HepG2 (cell line): ENCODE measurements around the gene SDCCAG8. TPM values are rescaled to one million over a fixed set of nuclear protein-coding genes. Genes with fewer than 3 reads are reported as not detected.

Experiments
- ATAC-seq: fragments of 200-7000 bp; cut with Tn5 transposase; 3 replicates; pipeline ENCODE4 v1.9.1; 2020; ENCODE audit warnings: mild to moderate bottlenecking, moderate library complexity
- BruUV-seq: library from RNA; stranded (reverse); fragments of 400-500 nt; replicated peaks from 2 replicates; lab custom pipeline; 2021; lab: Mats Ljungman, UMichigan
- CTCF ChIA-PET: fragments of 300-600 bp; formaldehyde crosslinking; extraction: SDS; loops from one replicate; lab custom pipeline; 2021; ENCODE audit warnings: low total read pairs, inconsistent platforms, low intra/inter-chr PET ratio; lab: Yijun Ruan, JAX
- POLR2A ChIA-PET: fragments of 350-600 bp; sonication (Branson Sonifier 250); formaldehyde crosslinking; loops from one replicate; lab custom pipeline; 2020; ENCODE audit warnings: antibody characterized with exemption, inconsistent platforms; lab: Yijun Ruan, JAX
- DNase-seq: peaks from one replicate; pipeline ENCODE4 v3.0.0-alpha.2; 2015; ENCODE audit warnings: low spot score
- FAIRE-seq: peaks from 3 replicates; lab custom pipeline; 2011; peaks lifted over from hg19 to GRCh38; lab: Jason Lieb, UNC
- H2AFZ ChIP-seq: one replicate; pipeline ENCODE4 v1.6.1; 2011; ENCODE audit warnings: low read length, inconsistent platforms
- H3K27ac ChIP-seq: fragments of 300-600 bp; 3 replicates; pipeline ENCODE4 v1.8.0; 2011; ENCODE audit warnings: mixed run types, mild to moderate bottlenecking, mixed read lengths, low read length, inconsistent platforms; ENCODE audit not compliant: insufficient read depth; ENCODE audit errors: extremely low read length
- H3K27me3 ChIP-seq, 2 experiments: fragments of 200-600 bp in 1 of 2; 2 replicates in 1 of 2; 3 replicates in 1 of 2; pipeline versions ENCODE4 v1.6.0 to v1.8.0; 2011; ENCODE audit warnings: low read length in 2 of 2, mild to moderate bottlenecking in 2 of 2, moderate library complexity in 2 of 2, inconsistent platforms in 1 of 2; ENCODE audit not compliant: insufficient read depth in 2 of 2, control insufficient read depth in 1 of 2
- H3K36me3 ChIP-seq, 2 experiments: fragments of 200-600 bp in 1 of 2; replicated peaks in 1 of 2; 2 replicates in 1 of 2; 3 replicates in 1 of 2; pipeline versions ENCODE4 v1.5.1 to v1.8.0; 2011; ENCODE audit warnings: low read length in 2 of 2, inconsistent platforms in 1 of 2; ENCODE audit not compliant: insufficient read depth in 2 of 2, control insufficient read depth in 1 of 2
- H3K4me1 ChIP-seq: 2 replicates; pipeline ENCODE4 v1.5.1; 2012; ENCODE audit warnings: low read length, inconsistent platforms; ENCODE audit not compliant: insufficient read depth
- H3K4me2 ChIP-seq: 2 replicates; pipeline ENCODE4 v1.6.0; 2011; ENCODE audit warnings: low read depth, low read length, inconsistent platforms
- H3K4me3 ChIP-seq, 3 experiments: fragments of 200-600 bp in 1 of 3; sonication (generic), shearing (Covaris generic) in 1 of 3; replicated peaks in 1 of 3; 2 replicates each; pipeline ENCODE4 v1.5.1; 2011 to 2016; ENCODE audit warnings: low read length in 3 of 3, inconsistent platforms in 2 of 3, low read depth in 2 of 3, mild to moderate bottlenecking in 2 of 3, control low read depth in 1 of 3, mixed read lengths in 1 of 3; ENCODE audit not compliant: insufficient read depth in 1 of 3
- H3K79me2 ChIP-seq: one replicate; pipeline ENCODE4 v1.6.1; 2011; ENCODE audit warnings: low read length, inconsistent platforms; ENCODE audit not compliant: insufficient read depth
- H3K9ac ChIP-seq: 2 replicates; pipeline ENCODE4 v1.6.0; 2011; ENCODE audit warnings: mild to moderate bottlenecking, low read depth, low read length, inconsistent platforms; ENCODE audit not compliant: insufficient read depth
- H3K9me3 ChIP-seq: 2 replicates; pipeline ENCODE4 v1.5.1; 2012; ENCODE audit warnings: mild to moderate bottlenecking, low read length
- H4K20me1 ChIP-seq: 2 replicates; pipeline ENCODE4 v1.6.0; 2011; ENCODE audit warnings: inconsistent platforms, mild to moderate bottlenecking, low read length, moderate library complexity; ENCODE audit not compliant: insufficient read depth
- ARNT2 ChIP-seq: sonication (generic); formaldehyde crosslinking; IDR thresholded peaks from 2 replicates; pipeline ENCODE4 v1.8.0; 2022; ENCODE audit warnings: mild to moderate bottlenecking, low read depth, missing genetic modification reagents, moderate library complexity
- ATF7-NPFF ChIP-seq: sonication (generic); formaldehyde crosslinking; IDR thresholded peaks from 2 replicates; pipeline ENCODE4 v1.8.1; 2023; ENCODE audit warnings: mild to moderate bottlenecking, low read depth, missing genetic modification reagents, moderate library complexity
- EZH2 ChIP-seq: conservative IDR thresholded peaks from 2 replicates; pipeline ENCODE4 v1.6.1; 2012; ENCODE audit warnings: mild to moderate bottlenecking, low read depth, low read length, moderate library complexity
- PCBP1 ChIP-seq: fragments of 200-400 bp; formaldehyde crosslinking; IDR thresholded peaks from 2 replicates; pipeline ENCODE4 v1.6.1; 2017; ENCODE audit warnings: mild to moderate bottlenecking, low read depth, low read length, borderline replicate concordance
- STAT5B ChIP-seq: sonication (generic); formaldehyde crosslinking; IDR thresholded peaks from 2 replicates; pipeline ENCODE4 v1.4.0; 2020; ENCODE audit warnings: missing genetic modification reagents
- SUZ12 ChIP-seq: fragments of 150-350 bp; IDR thresholded peaks from 2 replicates; pipeline ENCODE4 v1.6.1; 2014; ENCODE audit warnings: low read depth, low read length
- ZBTB20 ChIP-seq: sonication (generic); formaldehyde crosslinking; IDR thresholded peaks from 2 replicates; pipeline ENCODE4 v1.8.1; 2023; ENCODE audit warnings: missing genetic modification reagents, low read depth, mild to moderate bottlenecking, borderline replicate concordance
- ZBTB7B ChIP-seq: sonication (generic); formaldehyde crosslinking; IDR thresholded peaks from 2 replicates; pipeline ENCODE4 v1.4.0; 2020; ENCODE audit warnings: missing genetic modification reagents
- ZFX ChIP-seq: sonication (generic); formaldehyde crosslinking; IDR thresholded peaks from 2 replicates; pipeline ENCODE4 v1.4.0; 2020; ENCODE audit warnings: mild to moderate bottlenecking, low read depth, missing genetic modification reagents, moderate library complexity
- ZKSCAN5 ChIP-seq: sonication (generic); formaldehyde crosslinking; IDR thresholded peaks from 2 replicates; pipeline ENCODE4 v1.5.1; 2020; ENCODE audit warnings: mild to moderate bottlenecking, missing genetic modification reagents
- ZNF432 ChIP-seq: sonication (generic); formaldehyde crosslinking; IDR thresholded peaks from 2 replicates; pipeline ENCODE4 v1.5.0; 2020; ENCODE audit warnings: missing genetic modification reagents, mild to moderate bottlenecking, borderline replicate concordance
- ZNF569 ChIP-seq: sonication (generic); formaldehyde crosslinking; IDR thresholded peaks from 2 replicates; pipeline ENCODE4 v1.5.0; 2020; ENCODE audit warnings: mild to moderate bottlenecking, missing genetic modification reagents, moderate library complexity, borderline replicate concordance
- ZNF724P ChIP-seq: sonication (generic); formaldehyde crosslinking; IDR thresholded peaks from 2 replicates; pipeline ENCODE4 v1.8.0; 2022; ENCODE audit warnings: missing genetic modification reagents, borderline replicate concordance
- ZNF816 ChIP-seq: sonication (generic); formaldehyde crosslinking; IDR thresholded peaks from 2 replicates; pipeline ENCODE4 v1.8.0; 2022; ENCODE audit warnings: missing genetic modification reagents, mild to moderate bottlenecking, borderline replicate concordance
- WGBS: methylation state at CpG from one replicate; pipeline ENCODE4 v1.1.6; 2017; ENCODE audit warnings: low lambda C conversion rate; 5-methylcytosine and 5-hydroxymethylcytosine counted together
- in situ Hi-C: cut with HindIII; loops from 2 replicates; pipeline ENCODE4 v1.10.0; 2017; ENCODE audit warnings: low pct_unique_long_range_greater_than_20kb; ENCODE audit not compliant: extremely low pct_ligation_motif_present
- intact Hi-C: fragments of 100-400 bp; cut with micrococcal nuclease; formaldehyde crosslinking; loops from one replicate; pipeline ENCODE4 v1.10.0; 2022; ENCODE audit not compliant: unreplicated experiment
- polyA plus RNA-seq, 8 experiments: library from polyadenylated mRNA; depleted of rRNA in 3 of 8; stranded (reverse) in 7 of 8; unstranded in 1 of 8; fragments of >200 nt; fragmentation: Illumina TruSeq in 4 of 8; extraction: Trizol in 4 of 8; gene quantifications; 2 replicates each; pipeline versions ENCODE4 v1.2.1 to v1.2.3, GENCODE V29; 2011 to 2016; ENCODE audit warnings: low read depth in 4 of 8, missing spikeins in 1 of 8, mixed read lengths in 1 of 8; ENCODE audit not compliant: insufficient read depth in 1 of 8
- total RNA-seq, 5 experiments: library from RNA; depleted of rRNA; stranded (reverse); fragments of >200 nt; fragmentation: Illumina TruSeq; extraction: Trizol; gene quantifications; 2 replicates each; pipeline ENCODE4 v1.2.3, GENCODE V29; 2016; ENCODE audit warnings: low read depth in 1 of 5
- TF ChIP-seq, protein P1 (sequence below): sonication (generic); formaldehyde crosslinking; IDR thresholded peaks from 2 replicates; pipeline ENCODE4 v1.5.1; 2020; ENCODE audit warnings: missing genetic modification reagents, mild to moderate bottlenecking, borderline replicate concordance
- TF ChIP-seq, protein P2 (sequence below): IDR thresholded peaks from 2 replicates; pipeline ENCODE4 v1.6.1; 2012; ENCODE audit warnings: inconsistent platforms
- TF ChIP-seq, protein P3 (sequence below): sonication (generic); formaldehyde crosslinking; conservative IDR thresholded peaks from 2 replicates; pipeline ENCODE4 v1.4.0; 2020; ENCODE audit warnings: missing genetic modification reagents
- TF ChIP-seq, protein P4 (sequence below): sonication (generic); formaldehyde crosslinking; IDR thresholded peaks from 2 replicates; pipeline ENCODE4 v1.8.1; 2023; ENCODE audit warnings: mild to moderate bottlenecking, missing genetic modification reagents, borderline replicate concordance
- TF ChIP-seq, protein P5 (sequence below): sonication (generic); formaldehyde crosslinking; IDR thresholded peaks from 2 replicates; pipeline ENCODE4 v1.4.0; 2020; ENCODE audit warnings: missing genetic modification reagents

The SDCCAG8 gene
- total and polyA plus RNA-seq, 2 of the 13 experiments (the other 11 are each of a cell fraction or from before 2014, with no cell fraction given), result 9.5 to 13.4 TPM

DNA sequence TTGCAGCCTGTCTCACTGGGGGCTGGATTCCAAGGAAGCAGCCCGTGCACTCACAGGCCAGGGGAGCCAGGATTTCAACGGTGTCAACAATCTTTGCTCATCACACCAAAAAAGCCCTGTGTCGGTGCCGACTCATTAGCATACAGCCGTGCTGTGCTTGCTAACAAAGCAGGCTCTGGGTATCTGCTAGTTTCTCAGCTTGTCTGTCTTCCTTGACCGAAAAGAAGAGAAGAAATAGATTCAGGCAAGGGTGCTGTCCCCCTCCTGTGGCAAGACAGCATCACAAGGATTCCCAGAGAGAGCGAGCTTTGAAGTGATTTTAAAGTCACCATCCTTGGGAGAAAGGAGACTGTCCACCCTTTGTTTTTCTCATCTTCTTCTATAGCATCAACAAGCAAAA lies 214.7 kb downstream of the SDCCAG8 start:
- H3K27me3 ChIP-seq, result no peaks in the 10 kb centered on the region; a peak in 1 of 5 replicates
- no peaks in the 10 kb centered on the region for H3K9me3 ChIP-seq
- in situ Hi-C loops (no loop called here), intact Hi-C loops (no loop called here)
- DNase-seq (no peak), ATAC-seq (no peak), FAIRE-seq (no peak)
- no peak overlapping the region for H3K27ac ChIP-seq
- H3K36me3 ChIP-seq, result no peaks in the 10 kb centered on the region
- ChIA-PET CTCF (no interaction called here), POLR2A (no interaction called here)
- no peaks in the 10 kb centered on the region for H4K20me1 ChIP-seq
- 95% methylated on average over 7 of the region's 7 CpGs for WGBS
- no peaks in the 10 kb centered on the region for H3K79me2 ChIP-seq
- no peak overlapping the region for H3K4me2 ChIP-seq
- no peak overlapping the region for H3K4me3 ChIP-seq
- BruUV-seq, result no TSS peak
- no peak overlapping the region for H3K9ac ChIP-seq
- H3K4me1 ChIP-seq, result no peaks in the 10 kb centered on the region
- H2AFZ ChIP-seq, result no peak overlapping the region
- no peak for TF ChIP-seq ARNT2 (CRISPR knock-in tag)
- no peak for TF ChIP-seq ZFX
- no peak for TF ChIP-seq STAT5B
- TF ChIP-seq ZNF816, result no peak
- TF ChIP-seq ZBTB7B (CRISPR knock-in tag), result no peak
- no peak for TF ChIP-seq ZNF724P (CRISPR knock-in tag)
- no peak for TF ChIP-seq SUZ12
- TF ChIP-seq, protein P1, sequence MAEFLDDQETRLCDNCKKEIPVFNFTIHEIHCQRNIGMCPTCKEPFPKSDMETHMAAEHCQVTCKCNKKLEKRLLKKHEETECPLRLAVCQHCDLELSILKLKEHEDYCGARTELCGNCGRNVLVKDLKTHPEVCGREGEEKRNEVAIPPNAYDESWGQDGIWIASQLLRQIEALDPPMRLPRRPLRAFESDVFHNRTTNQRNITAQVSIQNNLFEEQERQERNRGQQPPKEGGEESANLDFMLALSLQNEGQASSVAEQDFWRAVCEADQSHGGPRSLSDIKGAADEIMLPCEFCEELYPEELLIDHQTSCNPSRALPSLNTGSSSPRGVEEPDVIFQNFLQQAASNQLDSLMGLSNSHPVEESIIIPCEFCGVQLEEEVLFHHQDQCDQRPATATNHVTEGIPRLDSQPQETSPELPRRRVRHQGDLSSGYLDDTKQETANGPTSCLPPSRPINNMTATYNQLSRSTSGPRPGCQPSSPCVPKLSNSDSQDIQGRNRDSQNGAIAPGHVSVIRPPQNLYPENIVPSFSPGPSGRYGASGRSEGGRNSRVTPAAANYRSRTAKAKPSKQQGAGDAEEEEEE, result no peak
- TF ChIP-seq, protein P2, sequence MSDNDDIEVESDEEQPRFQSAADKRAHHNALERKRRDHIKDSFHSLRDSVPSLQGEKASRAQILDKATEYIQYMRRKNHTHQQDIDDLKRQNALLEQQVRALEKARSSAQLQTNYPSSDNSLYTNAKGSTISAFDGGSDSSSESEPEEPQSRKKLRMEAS, result no peak
- TF ChIP-seq ATF7-NPFF (CRISPR knock-in tag), result no peak
- no peak for TF ChIP-seq ZNF569
- TF ChIP-seq, protein P3, sequence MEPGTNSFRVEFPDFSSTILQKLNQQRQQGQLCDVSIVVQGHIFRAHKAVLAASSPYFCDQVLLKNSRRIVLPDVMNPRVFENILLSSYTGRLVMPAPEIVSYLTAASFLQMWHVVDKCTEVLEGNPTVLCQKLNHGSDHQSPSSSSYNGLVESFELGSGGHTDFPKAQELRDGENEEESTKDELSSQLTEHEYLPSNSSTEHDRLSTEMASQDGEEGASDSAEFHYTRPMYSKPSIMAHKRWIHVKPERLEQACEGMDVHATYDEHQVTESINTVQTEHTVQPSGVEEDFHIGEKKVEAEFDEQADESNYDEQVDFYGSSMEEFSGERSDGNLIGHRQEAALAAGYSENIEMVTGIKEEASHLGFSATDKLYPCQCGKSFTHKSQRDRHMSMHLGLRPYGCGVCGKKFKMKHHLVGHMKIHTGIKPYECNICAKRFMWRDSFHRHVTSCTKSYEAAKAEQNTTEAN (CRISPR knock-in tag), result no peak
- TF ChIP-seq, protein P4, sequence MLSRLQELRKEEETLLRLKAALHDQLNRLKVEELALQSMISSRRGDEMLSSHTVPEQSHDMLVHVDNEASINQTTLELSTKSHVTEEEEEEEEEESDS (CRISPR knock-in tag), result no peak
- TF ChIP-seq, protein P5, sequence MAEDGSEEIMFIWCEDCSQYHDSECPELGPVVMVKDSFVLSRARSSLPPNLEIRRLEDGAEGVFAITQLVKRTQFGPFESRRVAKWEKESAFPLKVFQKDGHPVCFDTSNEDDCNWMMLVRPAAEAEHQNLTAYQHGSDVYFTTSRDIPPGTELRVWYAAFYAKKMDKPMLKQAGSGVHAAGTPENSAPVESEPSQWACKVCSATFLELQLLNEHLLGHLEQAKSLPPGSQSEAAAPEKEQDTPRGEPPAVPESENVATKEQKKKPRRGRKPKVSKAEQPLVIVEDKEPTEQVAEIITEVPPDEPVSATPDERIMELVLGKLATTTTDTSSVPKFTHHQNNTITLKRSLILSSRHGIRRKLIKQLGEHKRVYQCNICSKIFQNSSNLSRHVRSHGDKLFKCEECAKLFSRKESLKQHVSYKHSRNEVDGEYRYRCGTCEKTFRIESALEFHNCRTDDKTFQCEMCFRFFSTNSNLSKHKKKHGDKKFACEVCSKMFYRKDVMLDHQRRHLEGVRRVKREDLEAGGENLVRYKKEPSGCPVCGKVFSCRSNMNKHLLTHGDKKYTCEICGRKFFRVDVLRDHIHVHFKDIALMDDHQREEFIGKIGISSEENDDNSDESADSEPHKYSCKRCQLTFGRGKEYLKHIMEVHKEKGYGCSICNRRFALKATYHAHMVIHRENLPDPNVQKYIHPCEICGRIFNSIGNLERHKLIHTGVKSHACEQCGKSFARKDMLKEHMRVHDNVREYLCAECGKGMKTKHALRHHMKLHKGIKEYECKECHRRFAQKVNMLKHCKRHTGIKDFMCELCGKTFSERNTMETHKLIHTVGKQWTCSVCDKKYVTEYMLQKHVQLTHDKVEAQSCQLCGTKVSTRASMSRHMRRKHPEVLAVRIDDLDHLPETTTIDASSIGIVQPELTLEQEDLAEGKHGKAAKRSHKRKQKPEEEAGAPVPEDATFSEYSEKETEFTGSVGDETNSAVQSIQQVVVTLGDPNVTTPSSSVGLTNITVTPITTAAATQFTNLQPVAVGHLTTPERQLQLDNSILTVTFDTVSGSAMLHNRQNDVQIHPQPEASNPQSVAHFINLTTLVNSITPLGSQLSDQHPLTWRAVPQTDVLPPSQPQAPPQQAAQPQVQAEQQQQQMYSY (CRISPR knock-in tag), result no peak
- no peak for TF ChIP-seq PCBP1
- no peak for TF ChIP-seq ZKSCAN5 (CRISPR knock-in tag)
- TF ChIP-seq ZBTB20, result no peak
- TF ChIP-seq ZNF432, result no peak
- no peak for TF ChIP-seq EZH2
